ENCODE data around the gene LIPI.

DNA sequence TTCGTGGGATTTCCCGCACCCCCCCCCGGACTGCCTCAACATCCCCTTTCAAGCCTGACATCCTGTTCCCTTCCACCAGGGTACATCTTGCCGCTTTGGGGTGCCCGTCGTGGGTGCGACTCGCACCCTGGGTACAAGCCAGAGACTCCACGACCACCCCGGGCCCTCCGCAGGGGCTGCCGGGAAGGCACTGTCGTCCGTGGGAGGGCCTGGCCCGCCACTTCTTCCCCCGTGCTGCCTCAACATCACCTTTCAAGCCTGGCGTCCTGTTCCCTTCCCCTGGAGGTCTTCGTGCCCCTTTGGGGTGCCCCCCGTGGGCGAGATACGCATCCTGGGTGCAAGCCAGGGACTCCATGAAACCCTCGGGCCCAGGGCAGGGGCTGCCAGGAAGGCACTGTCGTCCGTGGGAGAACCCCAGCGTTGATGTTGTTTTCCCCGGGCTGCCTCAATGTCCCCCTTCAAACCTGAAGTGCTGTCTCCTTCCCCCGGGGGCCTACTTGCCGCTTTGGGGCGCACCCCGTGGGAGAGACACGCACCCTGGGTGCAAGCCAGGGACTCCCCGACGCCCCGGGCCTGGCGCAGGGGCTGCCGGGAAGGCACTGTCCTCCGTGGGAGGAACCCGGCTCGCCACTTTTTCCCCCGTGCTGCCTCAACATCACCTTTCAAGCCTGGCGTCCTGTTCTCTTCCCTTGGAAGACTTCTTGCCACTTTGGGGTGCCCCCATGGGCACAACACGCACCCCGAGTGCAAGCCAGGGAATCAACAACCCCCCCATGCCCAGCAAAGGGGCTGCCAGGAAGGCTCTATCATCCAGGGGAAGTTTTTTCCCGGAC is 138.6 kb downstream of the LIPI start:
- TF ChIP-seq EZH2phosphoT487 (IDR thresholded peaks at IDR 0.05; ENCODE audit: low read depth) (no peak), CTCF (IDR thresholded peaks at IDR 0.05; ENCODE audit: low read depth, low read length) (no peak)

All from OCI-LY3 (cell line).